SK-N-SH treated with all-trans-retinoic acid at 6 μM for 48 hours (cell line): Measurements from ENCODE around the gene SAMD4A.

Experiments
- ATAC-seq: fragments of 200-7000 bp; cut with Tn5 transposase; 3 replicates; pipeline ENCODE4 v1.9.1; 2020; ENCODE audit warnings: mild to moderate bottlenecking, moderate library complexity
- ARNTL ChIP-seq: fragments of 450-650 bp; formaldehyde crosslinking; IDR thresholded peaks from 2 replicates; pipeline ENCODE4 v1.5.0; 2020; ENCODE audit warnings: low read depth, mild to moderate bottlenecking, moderate library complexity, borderline replicate concordance
- BACH2 ChIP-seq: fragments of 250-450 bp; sonication (Bioruptor Pico); IDR thresholded peaks from 2 replicates; pipeline ENCODE4 v1.9.0; 2021; ENCODE audit warnings: mild to moderate bottlenecking, borderline replicate concordance
- CSDC2 ChIP-seq: fragments of 250-450 bp; sonication (Bioruptor Pico); IDR thresholded peaks from 2 replicates; pipeline ENCODE4 v1.5.0; 2020; ENCODE audit warnings: mild to moderate bottlenecking, moderate library complexity
- ESRRG ChIP-seq: fragments of 250-450 bp; sonication (Bioruptor Pico); IDR thresholded peaks from 2 replicates; pipeline ENCODE4 v1.6.1; 2021; ENCODE audit warnings: mild to moderate bottlenecking
- GLIS3 ChIP-seq: fragments of 250-450 bp; sonication (Bioruptor Pico); IDR thresholded peaks from 2 replicates; pipeline ENCODE4 v1.5.0; 2020; ENCODE audit warnings: mild to moderate bottlenecking, moderate library complexity
- ISL1 ChIP-seq: fragments of 250-450 bp; sonication (Bioruptor Pico); IDR thresholded peaks from 2 replicates; pipeline ENCODE4 v2.1.2; 2022; ENCODE audit warnings: mild to moderate bottlenecking, moderate library complexity
- OSR1 ChIP-seq: fragments of 250-450 bp; sonication (Bioruptor Pico); IDR thresholded peaks from 2 replicates; pipeline ENCODE4 v1.8.0; 2022; ENCODE audit warnings: moderate library complexity, mild to moderate bottlenecking, inconsistent platforms
- PPARA ChIP-seq: fragments of 250-450 bp; sonication (Bioruptor Pico); IDR thresholded peaks from 2 replicates; pipeline ENCODE4 v1.5.0; 2020; ENCODE audit warnings: mild to moderate bottlenecking, borderline replicate concordance
- RARB ChIP-seq: fragments of 250-450 bp; sonication (Bioruptor Pico); IDR thresholded peaks from 2 replicates; pipeline ENCODE4 v1.8.0; 2021; ENCODE audit warnings: mild to moderate bottlenecking, moderate library complexity
- SNAI2 ChIP-seq: fragments of 250-450 bp; sonication (Bioruptor Pico); IDR thresholded peaks from 2 replicates; pipeline ENCODE4 v1.5.0; 2020; ENCODE audit warnings: mild to moderate bottlenecking, moderate library complexity
- TCF4 ChIP-seq: fragments of 250-450 bp; sonication (Bioruptor Pico); IDR thresholded peaks from 2 replicates; pipeline ENCODE4 v1.8.0; 2021; ENCODE audit warnings: mild to moderate bottlenecking, moderate library complexity, borderline replicate concordance
- ZC3H10 ChIP-seq: fragments of 250-450 bp; sonication (Bioruptor Pico); IDR thresholded peaks from 2 replicates; pipeline ENCODE4 v1.5.1; 2021; ENCODE audit warnings: mild to moderate bottlenecking, moderate library complexity
- ZFP3 ChIP-seq: fragments of 250-450 bp; sonication (Bioruptor Pico); IDR thresholded peaks from 2 replicates; pipeline ENCODE4 v1.5.0; 2020; ENCODE audit warnings: mild to moderate bottlenecking, moderate library complexity
- ZFP30 ChIP-seq: fragments of 450-650 bp; formaldehyde crosslinking; IDR thresholded peaks from 2 replicates; pipeline ENCODE4 v1.5.0; 2022; ENCODE audit warnings: mild to moderate bottlenecking, moderate library complexity
- ZNF565 ChIP-seq: fragments of 450-650 bp; formaldehyde crosslinking; conservative IDR thresholded peaks from 2 replicates; pipeline ENCODE4 v1.5.0; 2020; ENCODE audit warnings: low read depth, mild to moderate bottlenecking, moderate library complexity
- ZNF70 ChIP-seq: fragments of 450-650 bp; formaldehyde crosslinking; IDR thresholded peaks from 2 replicates; pipeline ENCODE4 v1.5.0; 2020; ENCODE audit warnings: mild to moderate bottlenecking, moderate library complexity
- ZNF8 ChIP-seq: fragments of 450-650 bp; formaldehyde crosslinking; IDR thresholded peaks from 2 replicates; pipeline ENCODE4 v1.5.0; 2020; ENCODE audit warnings: mild to moderate bottlenecking, moderate library complexity
- TF ChIP-seq, protein P1 (sequence below): fragments of 250-450 bp; sonication (Bioruptor Pico); IDR thresholded peaks from 2 replicates; pipeline ENCODE4 v1.8.0; 2021; ENCODE audit warnings: low read depth, mild to moderate bottlenecking, moderate library complexity, borderline replicate concordance
- TF ChIP-seq, protein P2 (sequence below): fragments of 250-450 bp; sonication (Bioruptor Pico); IDR thresholded peaks from 2 replicates; pipeline ENCODE4 v1.5.1; 2021; ENCODE audit warnings: mild to moderate bottlenecking, moderate library complexity
- TF ChIP-seq, protein P3 (sequence below): fragments of 250-450 bp; sonication (Bioruptor Pico); IDR thresholded peaks from 2 replicates; pipeline ENCODE4 v1.5.0; 2020; ENCODE audit warnings: mild to moderate bottlenecking, moderate library complexity
- TF ChIP-seq, protein P4 (sequence below): fragments of 250-450 bp; sonication (Bioruptor Pico); IDR thresholded peaks from 2 replicates; pipeline ENCODE4 v1.8.0; 2020; ENCODE audit warnings: mild to moderate bottlenecking, moderate library complexity, borderline replicate concordance

SAMD4A gene

GRCh38 chr14:54562334-54562733 is 4.6 kb upstream of the SAMD4A start:
- no peak; the same call in 2 of the 3 replicates for ATAC-seq
- TF ChIP-seq ISL1 (CRISPR knock-in tag), result no peak
- TF ChIP-seq, protein P1, sequence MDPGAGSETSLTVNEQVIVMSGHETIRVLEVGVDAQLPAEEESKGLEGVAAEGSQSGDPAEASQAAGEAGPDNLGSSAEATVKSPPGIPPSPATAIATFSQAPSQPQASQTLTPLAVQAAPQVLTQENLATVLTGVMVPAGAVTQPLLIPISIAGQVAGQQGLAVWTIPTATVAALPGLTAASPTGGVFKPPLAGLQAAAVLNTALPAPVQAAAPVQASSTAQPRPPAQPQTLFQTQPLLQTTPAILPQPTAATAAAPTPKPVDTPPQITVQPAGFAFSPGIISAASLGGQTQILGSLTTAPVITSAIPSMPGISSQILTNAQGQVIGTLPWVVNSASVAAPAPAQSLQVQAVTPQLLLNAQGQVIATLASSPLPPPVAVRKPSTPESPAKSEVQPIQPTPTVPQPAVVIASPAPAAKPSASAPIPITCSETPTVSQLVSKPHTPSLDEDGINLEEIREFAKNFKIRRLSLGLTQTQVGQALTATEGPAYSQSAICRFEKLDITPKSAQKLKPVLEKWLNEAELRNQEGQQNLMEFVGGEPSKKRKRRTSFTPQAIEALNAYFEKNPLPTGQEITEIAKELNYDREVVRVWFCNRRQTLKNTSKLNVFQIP, result no peak
- TF ChIP-seq ZFP3 (CRISPR knock-in tag), result no peak
- no peak for TF ChIP-seq OSR1 (CRISPR knock-in tag)
- no peak for TF ChIP-seq TCF4 (CRISPR knock-in tag)
- TF ChIP-seq, protein P2, sequence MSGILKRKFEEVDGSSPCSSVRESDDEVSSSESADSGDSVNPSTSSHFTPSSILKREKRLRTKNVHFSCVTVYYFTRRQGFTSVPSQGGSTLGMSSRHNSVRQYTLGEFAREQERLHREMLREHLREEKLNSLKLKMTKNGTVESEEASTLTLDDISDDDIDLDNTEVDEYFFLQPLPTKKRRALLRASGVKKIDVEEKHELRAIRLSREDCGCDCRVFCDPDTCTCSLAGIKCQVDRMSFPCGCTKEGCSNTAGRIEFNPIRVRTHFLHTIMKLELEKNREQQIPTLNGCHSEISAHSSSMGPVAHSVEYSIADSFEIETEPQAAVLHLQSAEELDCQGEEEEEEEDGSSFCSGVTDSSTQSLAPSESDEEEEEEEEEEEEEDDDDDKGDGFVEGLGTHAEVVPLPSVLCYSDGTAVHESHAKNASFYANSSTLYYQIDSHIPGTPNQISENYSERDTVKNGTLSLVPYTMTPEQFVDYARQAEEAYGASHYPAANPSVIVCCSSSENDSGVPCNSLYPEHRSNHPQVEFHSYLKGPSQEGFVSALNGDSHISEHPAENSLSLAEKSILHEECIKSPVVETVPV (CRISPR knock-in tag), result no peak
- TF ChIP-seq ZFP30, result no peak
- TF ChIP-seq BACH2 (CRISPR knock-in tag), result no peak
- no peak for TF ChIP-seq SNAI2 (CRISPR knock-in tag)
- TF ChIP-seq, protein P3, sequence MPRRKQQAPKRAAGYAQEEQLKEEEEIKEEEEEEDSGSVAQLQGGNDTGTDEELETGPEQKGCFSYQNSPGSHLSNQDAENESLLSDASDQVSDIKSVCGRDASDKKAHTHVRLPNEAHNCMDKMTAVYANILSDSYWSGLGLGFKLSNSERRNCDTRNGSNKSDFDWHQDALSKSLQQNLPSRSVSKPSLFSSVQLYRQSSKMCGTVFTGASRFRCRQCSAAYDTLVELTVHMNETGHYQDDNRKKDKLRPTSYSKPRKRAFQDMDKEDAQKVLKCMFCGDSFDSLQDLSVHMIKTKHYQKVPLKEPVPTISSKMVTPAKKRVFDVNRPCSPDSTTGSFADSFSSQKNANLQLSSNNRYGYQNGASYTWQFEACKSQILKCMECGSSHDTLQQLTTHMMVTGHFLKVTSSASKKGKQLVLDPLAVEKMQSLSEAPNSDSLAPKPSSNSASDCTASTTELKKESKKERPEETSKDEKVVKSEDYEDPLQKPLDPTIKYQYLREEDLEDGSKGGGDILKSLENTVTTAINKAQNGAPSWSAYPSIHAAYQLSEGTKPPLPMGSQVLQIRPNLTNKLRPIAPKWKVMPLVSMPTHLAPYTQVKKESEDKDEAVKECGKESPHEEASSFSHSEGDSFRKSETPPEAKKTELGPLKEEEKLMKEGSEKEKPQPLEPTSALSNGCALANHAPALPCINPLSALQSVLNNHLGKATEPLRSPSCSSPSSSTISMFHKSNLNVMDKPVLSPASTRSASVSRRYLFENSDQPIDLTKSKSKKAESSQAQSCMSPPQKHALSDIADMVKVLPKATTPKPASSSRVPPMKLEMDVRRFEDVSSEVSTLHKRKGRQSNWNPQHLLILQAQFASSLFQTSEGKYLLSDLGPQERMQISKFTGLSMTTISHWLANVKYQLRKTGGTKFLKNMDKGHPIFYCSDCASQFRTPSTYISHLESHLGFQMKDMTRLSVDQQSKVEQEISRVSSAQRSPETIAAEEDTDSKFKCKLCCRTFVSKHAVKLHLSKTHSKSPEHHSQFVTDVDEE (CRISPR knock-in tag), result no peak
- TF ChIP-seq PPARA (CRISPR knock-in tag), result no peak
- TF ChIP-seq ZNF70 (CRISPR knock-in tag), result no peak
- no peak for TF ChIP-seq CSDC2
- no peak for TF ChIP-seq ZNF565 (CRISPR knock-in tag)
- no peak for TF ChIP-seq ESRRG
- no peak for TF ChIP-seq GLIS3 (CRISPR knock-in tag)
- TF ChIP-seq RARB (CRISPR knock-in tag), result no peak
- TF ChIP-seq, all 23 proteins: peak for 0

GRCh38 chr14:54564071-54564867 is 2.7 kb upstream of the SAMD4A start:
- TF ChIP-seq ZC3H10 (CRISPR knock-in tag), result no peak
- TF ChIP-seq ZNF565 (CRISPR knock-in tag), result no peak
- TF ChIP-seq, protein P4, sequence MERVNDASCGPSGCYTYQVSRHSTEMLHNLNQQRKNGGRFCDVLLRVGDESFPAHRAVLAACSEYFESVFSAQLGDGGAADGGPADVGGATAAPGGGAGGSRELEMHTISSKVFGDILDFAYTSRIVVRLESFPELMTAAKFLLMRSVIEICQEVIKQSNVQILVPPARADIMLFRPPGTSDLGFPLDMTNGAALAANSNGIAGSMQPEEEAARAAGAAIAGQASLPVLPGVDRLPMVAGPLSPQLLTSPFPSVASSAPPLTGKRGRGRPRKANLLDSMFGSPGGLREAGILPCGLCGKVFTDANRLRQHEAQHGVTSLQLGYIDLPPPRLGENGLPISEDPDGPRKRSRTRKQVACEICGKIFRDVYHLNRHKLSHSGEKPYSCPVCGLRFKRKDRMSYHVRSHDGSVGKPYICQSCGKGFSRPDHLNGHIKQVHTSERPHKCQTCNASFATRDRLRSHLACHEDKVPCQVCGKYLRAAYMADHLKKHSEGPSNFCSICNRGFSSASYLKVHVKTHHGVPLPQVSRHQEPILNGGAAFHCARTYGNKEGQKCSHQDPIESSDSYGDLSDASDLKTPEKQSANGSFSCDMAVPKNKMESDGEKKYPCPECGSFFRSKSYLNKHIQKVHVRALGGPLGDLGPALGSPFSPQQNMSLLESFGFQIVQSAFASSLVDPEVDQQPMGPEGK (CRISPR knock-in tag), result no peak
- no peak for TF ChIP-seq ISL1 (CRISPR knock-in tag)
- no peak for TF ChIP-seq BACH2 (CRISPR knock-in tag)
- TF ChIP-seq, protein P1, result no peak
- TF ChIP-seq OSR1 (CRISPR knock-in tag), result no peak
- TF ChIP-seq ARNTL (CRISPR knock-in tag), result no peak
- no peak for TF ChIP-seq CSDC2
- TF ChIP-seq ZNF8 (CRISPR knock-in tag), result no peak
- TF ChIP-seq ZNF70 (CRISPR knock-in tag), result no peak
- TF ChIP-seq, protein P2 (CRISPR knock-in tag), result no peak
- TF ChIP-seq SNAI2 (CRISPR knock-in tag), result no peak
- TF ChIP-seq, protein P3 (CRISPR knock-in tag), result no peak
- no peak for TF ChIP-seq ZFP3 (CRISPR knock-in tag)
- TF ChIP-seq, all 23 proteins: peak for 0
- ATAC-seq, result no peak
